Activated naive CD4-positive, alpha-beta T cell treated with Interleukin-2 at 50 U/mL for 16 hours (primary cell): Measurements from ENCODE around the gene PLXND1.
A peak's percentile ranks its signal among the peaks of the same experiment; 100 is the strongest.

Experiments used
- DNase-seq: peaks from one replicate; pipeline ENCODE4 v3.0.0-alpha.2; 2020

The PLXND1 gene

DNA sequence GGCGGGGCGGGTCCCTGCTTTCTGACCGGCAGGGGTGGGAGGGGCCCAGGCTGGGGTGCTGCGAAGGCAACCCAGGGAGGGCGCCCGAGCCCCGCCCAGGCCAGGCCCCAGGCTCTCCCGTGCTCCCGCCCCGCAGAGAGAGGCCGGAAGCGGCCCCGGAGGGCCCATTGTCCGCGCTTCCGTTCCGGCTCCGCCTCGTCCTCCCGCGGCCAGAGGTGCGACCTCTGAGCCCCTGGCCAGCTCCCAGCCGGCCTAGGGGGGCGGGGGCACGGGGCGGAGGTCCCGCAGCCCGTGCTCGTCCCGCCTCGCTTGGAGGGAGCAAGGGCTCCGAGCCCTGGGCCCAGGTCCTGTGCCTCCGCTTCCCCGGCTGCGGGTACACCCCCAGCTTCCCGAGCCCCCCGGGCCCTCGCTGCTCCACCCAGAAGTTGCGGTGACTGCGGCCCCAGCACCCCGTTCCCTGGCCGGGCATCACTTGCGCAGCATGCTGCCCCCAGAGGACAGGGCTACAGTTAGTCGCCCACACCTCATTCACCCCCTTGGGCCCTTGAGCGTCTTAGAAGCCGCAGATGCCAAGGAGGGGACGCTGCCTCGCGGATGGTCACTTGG lies 20.4 kb upstream of the PLXND1 start:
- peak; percentile 73 for DNase-seq

DNA sequence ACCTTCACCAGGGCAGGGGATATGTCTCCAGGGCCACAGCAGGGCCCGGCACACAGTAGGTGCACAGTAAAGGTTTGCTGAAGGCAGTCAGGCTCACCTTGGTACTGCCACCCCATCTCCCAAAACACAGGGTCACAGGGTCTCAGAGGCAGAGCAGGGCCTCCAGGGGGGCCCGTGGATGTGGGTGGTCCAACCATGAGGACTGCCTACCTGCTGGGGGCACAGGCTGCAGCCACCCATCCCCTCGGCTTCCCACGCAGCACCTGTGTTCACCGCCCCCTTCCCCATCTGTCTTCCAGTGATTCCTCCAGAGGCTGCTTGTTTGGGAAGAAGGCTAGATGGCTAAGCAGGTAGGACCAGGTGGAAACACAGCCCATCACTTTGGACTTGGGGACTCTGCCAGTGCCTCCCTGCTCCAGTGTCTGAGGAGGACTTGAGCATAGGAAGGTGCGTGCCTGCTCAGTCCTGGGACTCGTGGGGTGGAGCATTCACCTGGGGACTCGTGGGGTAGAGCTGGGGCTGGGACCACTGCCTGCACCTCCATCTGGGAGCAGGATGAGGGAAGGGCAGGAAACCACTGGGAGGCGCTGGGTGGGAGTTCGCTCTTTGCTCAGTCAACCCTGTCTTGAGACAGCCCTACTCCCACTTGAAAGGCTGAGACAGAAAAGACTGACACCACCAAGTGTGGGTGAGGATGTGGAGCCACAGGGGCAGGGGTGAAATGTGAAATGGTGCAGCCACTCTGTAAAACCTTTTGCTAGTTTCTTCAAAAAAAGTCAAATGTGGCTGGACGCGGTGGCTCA lies 18.8 kb upstream of the PLXND1 start:
- no peak for DNase-seq

DNA sequence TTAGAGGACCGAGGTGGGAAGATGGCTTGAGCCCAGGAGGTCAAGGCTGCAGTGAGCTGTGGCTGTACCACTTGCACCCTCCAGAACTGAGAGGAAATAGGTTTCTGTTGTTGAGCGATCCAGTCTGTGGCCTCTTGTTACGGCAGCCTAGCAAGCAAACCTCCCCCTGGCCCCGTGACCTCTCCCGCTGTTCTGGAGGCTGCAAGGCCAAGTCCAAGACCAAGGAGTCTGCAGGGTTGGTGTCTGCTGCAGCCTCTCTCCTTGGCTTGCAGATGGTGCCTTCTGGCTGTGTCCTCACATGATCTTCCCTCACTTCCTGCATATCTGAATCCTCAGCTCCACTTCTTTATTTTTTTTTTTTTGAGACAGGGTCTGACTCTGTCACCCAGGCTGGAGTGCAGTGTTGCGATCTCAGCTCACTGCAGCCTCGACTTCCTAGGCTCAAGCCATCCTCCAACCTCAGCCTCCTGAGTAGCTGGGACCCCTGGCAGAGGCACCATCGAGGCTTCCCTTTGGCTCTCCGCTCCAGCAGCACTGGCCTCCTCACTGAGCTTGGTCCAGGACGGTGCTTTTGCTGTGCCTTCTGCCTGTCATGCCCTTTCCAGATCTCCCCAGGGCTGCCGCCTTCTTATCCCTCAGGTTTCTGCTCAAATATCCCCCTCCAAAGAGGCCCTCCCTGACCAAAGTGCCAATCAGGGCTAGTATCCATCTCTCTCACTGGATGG lies 18.0 kb upstream of the PLXND1 start:
- DNase-seq = no peak

DNA sequence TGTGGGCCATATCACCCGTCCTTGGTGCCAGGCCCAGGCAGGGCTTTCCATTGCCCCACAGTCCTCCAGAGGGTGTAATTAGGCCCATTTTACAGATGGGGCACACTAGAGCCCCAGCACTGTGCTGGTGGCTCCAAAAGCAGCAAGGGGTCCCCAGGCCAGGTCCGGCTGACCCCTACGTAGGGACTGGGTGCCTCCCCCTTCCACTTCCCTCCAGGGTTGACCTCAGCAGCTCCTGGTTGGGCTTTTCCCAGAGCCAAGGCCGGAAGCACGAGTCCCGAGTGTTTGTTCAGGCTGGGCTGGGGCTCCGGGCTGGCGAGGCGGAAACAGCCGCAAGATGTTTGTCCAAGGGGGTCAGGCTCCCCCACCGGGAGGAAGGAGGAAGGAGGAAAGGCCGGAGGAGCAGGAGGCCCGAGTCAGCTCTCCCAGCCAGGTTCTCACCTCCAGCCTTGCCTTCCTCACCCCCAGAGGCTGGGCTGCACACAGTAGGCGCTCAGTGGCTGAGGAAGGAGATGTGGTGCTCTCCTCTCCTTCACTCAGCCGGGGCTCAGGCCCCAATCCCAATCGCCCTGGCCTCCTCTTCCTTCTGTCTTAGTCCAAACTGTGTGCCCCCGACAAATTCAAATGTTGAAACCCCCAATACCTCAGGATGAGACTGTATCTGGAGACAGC lies 17.1 kb upstream of the PLXND1 start:
- no peak for DNase-seq

DNA sequence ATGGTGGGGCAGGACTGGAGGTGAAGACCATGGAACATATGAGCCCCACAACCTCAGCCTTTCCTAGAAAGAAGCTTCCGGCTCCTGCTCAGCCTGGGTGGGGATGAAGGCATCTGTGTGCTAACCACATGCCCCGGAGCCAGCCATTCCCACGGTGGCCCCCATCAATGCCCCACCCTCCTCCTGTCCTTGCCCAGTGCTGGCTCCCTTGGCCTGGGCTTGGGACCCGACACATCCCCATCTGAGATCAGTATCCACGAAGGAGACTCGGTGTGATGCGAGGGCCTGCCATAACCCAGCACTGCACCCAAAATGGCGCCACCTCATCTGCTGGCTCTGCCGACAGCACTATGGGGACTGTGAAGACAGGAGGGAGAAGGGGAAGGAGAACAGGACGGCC lies 16.5 kb upstream of the PLXND1 start:
- DNase-seq = no peak

DNA sequence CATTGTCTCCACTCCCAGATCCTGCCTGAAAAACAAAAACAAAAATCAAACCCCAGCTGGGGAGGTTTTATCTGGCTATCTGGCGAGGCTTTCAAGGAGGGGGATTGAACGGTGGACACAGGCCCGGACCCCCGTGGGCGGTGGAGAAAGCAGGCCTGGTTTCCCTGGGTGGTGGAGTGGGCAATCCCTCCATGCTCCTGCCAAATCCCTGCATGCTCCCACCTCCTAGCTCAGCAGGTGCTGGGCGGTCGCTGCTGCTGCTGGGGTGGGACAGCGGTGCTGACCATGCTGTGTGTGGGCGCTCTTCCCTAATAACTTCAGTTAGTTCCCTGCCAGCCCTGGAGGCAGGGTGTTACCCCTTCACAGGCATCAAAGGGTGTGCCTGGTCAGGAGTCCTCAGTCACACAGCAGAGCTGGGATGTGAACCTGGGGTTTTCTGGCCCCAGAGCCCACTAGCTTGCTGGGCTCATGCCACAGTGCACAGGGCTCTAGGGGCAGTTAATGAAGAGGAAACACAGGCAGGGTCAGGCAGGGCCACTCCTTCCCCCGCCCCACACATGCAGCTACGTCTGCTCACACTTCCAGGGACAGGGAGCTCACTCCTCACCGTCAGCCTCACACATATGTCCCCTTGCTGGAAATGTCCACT lies 15.9 kb upstream of the PLXND1 start:
- DNase-seq = no peak

DNA sequence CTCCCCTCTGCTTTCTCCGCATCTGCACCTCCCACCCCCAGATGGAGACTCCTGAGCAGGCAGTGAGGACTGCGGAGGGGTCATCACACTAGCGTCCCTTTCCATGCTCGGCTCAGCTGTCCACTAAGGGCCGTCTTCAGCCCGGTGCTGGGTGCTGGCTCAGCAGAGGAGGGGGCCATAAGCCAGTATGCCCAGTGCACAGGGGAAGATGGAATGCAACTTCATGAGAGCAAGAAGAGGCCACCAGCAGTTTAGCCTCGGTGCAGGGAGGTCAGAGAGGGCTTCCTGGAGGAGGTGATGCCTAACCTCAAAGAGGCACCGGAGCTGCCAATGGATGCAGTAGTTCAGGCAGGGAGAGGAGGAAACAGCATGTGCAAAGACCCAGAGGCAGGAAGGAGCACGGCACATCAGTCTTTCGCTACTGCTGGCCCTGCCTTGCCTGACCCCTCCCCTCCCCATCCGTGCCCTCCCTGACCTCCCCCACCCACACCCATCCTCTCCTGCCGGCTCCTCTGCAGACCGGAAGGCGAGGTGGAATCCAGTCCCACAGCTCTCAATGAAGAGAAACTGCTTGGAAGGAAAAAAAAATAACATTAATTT lies 15.2 kb upstream of the PLXND1 start:
- DNase-seq = no peak

DNA sequence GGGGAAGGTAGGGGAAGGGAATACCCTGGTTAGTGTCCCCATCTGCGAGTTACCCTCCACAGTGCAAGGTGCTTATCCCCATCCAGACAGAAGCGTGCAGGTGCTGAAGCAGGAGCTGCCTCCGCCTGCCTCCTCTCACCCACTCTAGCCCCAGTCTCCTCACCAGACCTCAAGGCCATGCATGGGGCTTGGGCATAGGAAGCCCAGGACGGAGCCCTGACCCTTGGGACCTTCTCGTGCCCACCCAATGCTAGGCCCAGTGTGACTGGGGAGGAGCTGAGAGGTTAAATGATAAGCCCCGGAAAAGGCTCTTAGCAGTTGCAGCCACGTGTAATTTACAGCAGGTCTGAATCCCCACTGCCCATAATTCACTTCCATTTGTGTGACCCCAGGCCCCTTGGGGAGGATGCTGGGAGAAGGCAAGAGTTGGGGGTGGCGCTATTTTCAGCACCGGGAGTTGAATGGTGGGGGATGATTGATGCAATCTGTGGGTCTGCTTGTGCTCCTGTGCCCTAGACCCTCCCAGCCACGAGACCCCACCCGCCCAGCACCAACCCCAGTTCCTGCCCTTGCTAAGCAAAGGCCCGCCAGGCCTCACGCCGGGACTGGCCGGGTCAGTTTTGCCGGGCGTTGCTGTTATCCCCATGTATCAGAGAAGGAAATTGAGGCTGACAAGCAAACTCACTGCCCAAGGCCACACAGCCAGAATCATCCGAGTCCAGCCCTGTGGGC lies 14.5 kb upstream of the PLXND1 start:
- DNase-seq = no peak

DNA sequence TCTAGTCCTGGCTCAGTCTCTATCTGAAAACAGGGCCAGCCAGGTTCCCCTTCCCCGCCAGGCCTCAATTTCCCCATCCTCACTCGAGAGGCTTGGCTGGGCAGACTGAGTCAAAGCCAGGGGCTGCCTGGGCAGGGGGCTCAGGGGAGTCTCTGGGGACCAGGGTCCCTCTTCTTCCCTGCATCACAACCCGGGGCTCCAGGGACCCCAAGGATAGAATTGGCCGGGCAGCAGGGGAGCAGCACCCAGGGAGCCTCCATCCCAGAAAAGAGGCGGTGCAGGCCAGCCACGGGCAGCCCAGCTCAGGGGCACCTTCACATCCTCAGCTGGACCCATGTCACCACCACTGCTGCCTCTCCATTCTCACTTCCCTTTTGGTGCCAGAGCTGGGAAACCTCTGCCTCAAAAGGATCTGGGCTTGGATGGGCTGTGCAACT lies 13.3 kb upstream of the PLXND1 start:
- no peak for DNase-seq

DNA sequence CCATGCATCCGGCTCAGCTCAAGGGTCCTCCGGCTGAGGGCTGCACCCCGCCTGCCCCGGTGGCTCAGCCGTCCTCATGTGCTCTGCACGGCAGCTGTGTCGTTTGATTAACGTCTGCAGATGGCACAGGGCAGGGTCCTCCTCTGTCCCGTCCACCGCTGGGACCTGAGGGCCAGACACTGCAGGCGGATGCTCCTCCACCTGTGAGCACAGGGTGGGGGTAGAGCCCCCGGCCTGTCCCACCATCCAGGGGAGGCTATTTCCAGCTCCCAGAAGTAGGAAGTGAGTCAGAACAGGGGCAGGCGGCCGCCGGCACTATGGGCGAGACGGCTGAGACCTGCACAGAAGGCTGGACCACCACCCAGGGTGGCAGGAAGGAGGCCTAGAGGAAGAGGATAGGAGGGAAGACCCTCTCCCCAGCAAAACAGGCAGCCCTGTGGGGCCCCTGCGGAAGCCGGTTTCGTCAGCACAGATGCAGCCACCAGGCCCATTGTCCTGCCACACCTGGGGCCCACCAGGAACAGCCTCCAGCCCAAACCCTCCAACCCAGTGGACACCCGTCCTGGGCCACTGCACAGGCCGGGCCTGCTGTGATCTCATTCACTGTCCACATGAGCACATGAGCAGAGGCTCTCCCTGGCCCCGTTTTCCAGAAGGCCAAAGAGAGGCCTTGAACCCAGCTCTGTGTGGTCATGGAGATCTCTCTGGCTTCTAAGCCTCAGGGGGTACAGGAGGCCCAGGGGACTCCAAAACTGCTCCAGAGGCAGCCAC lies 12.6 kb upstream of the PLXND1 start:
- no peak for DNase-seq

DNA sequence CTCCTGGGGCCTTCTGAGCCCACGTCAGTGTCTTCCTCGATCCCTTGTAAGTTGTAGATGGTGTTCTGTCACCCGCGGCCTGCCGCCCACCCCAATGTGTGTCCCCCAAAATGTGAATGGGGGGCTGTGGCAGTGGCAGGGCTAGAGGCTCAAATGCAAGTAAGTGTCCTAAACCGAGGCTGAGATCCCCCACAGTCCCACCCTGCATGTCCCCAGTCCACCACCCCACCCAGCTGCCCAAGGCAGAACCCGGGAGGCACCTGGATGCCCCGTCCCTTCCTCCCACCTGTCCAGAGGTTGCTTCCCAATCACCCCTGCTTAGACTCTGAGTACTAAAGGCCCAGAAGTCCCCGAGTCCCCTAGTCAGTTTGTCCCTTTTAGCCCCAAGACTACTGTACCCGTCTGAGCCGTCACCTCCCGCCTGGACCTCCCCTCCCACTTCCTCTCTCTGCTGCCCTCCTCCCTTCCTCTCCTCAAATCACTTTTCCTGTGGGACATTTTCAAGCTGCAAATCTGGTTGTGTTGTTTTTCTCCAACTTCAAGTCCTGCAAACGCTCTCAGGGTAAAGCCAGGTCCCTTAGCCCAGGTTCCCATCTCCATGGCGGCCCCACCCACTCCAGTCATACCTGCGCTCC lies 11.8 kb upstream of the PLXND1 start:
- no peak for DNase-seq

DNA sequence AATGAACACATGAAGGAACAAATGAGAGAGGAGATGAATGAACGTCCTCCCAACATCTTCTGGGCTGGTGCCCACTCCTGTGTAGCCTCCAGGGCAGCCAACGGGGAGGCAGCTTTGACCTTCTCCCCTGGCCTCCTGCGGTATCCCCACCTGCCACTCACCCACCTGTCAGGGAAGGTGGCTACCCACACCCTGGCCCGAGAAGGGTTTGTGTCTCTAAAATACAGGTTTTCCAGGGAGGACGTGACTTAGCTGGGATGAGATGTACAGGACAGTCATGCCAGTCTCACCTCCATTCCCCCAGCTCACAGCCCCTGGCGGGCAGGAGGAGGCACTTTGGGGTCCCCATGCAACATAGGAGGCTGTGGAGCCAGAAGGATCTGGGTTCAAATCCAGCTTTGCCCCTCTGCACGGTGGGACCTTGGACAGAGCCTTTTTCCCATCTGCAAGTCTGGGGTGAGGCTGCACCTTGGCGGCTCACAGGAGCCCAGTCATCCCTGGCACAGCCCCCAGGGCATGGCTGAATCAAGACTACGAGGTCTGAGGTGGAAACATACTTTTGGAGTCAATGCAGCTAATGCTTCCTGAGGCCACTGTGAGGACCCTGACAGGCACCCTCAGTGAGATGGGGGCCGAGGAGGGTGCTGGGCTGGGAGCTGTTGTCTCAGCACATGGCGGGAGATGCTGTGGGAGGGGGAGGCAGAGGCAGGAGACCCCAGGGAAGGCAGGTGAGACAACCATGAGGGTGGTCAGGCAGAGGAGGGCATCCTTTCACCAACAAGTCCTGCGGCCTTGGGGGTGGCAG lies 11.1 kb upstream of the PLXND1 start:
- no peak for DNase-seq

DNA sequence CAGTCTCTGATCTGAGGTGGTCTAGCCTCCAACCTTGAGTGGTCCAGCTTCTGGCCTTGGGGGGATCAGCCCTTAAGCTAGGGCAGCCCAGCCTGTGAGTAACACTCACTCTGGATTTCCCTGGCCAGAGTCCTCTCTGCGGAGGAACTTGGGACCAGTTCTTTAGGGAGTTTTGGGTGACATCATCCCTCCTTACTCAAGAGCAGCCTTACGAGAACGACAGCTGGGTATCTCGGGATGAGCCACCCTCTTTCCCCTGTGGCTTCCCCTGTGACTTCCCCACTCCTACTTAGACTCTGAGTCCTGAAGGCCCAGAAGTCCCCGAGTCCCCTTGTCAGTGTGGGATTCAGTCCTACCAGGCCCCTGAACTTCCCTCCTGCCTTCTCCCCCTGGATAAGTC lies 10.2 kb upstream of the PLXND1 start:
- DNase-seq = no peak

DNA sequence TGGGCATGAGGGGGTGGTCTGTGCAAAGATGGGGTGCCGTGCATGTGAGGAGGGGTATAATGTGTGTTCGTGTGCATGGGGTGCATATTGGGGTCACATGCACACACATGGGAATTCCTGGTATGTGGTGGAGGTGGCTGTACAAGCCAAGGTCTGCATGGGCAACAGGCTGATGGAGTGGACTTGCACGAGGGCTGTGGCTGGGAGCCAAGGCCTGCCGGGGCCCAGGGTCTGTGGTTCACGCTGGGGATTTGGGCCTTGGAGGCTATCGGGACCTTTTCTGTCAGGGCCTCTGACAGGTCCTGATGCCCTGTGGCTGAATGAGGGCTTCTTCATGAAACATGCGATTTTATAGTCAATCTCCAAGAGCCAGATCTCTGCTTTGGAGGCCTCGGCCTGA lies 9.8 kb upstream of the PLXND1 start:
- no peak for DNase-seq

DNA sequence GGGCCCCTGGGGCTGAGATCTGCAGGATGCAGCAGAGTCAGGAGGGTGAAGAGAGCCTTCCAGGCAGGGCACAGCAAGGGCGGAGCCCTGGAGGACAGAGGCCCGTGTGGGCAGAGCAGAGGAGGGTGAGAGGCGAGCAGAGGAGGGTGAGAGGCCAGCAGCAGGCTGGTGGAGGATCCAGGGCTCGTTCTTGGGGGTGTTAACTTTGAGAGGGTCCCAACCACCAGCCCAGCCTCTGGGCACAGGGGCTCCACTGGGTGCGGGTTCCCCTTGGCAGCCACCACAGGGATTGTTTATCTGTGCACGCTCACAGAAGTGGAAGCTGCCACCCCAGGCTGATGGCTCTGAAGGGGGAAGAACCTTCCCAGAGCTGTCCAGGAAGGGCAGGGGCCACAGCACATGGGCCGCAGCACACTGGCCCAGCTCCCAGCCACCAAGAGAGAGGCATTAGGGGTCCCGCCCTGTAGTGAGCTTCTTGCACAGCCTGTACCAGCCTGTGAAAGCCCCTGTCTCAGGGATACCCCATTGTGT lies 9.3 kb upstream of the PLXND1 start:
- no peak for DNase-seq

DNA sequence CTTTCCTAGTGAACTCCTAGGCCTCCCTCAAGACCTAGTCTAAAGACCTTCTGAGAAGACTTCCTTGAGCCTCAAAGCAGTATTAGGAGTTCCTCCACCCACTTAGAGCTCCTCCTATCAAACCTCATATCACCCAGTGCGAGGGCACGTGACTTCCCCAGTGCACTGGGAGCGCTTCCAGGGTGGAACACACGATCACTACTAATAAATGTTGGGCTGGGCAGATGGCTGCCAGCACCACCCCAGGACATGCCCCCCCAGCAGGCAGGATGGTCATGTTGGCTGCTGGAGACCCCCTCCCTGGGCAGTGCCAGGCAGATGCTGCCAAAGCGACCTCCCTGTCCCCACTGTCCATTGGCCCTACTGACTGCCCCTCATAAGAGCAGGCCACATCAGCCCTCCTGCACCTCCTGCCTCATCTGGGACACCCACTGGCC lies 8.5 kb upstream of the PLXND1 start:
- DNase-seq = no peak

DNA sequence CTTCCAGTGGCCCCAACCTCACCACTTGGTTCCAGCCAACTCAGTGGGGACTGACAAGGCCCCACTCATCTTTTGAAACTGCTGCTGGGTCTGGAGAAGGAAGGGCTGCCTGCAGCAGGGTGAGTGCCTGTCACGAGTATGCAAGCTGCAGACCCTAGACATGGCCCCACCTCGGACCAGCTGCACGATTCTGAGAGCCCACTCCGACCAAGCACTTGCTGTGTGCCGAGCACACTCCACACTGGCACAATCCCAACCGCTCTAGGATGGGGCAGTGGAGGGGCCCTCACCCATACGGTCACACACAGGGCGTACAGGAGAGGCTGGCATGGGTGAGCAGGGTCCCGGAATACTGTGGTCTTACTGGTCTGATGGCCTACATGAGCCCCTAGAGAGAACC lies 8.0 kb upstream of the PLXND1 start:
- no peak for DNase-seq

DNA sequence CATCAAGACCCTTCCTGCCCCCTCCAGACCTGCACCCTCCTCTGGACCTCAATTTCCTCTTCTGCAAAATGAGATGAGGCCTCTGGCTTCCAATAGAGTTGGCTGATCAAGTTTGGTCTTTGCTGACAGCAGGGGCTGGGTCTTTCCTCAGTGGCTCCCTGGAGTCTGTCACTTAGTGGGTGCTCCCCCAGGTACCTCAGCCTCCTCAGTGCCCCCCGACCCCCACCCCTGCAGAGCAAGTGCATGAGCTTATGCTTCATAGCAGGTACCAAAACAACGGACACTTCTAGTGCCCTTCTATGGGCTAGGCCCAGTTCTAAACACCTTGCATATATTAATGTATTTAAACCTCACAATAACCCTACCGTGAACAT lies 6.9 kb upstream of the PLXND1 start:
- DNase-seq = no peak
